GM12874 (cell line): ENCODE data around the gene TMEM255A.

Experiments
- CTCF ChIP-seq: IDR thresholded peaks from 2 replicates; pipeline ENCODE4 v1.5.1; 2011; ENCODE audit warnings: low read depth, mild to moderate bottlenecking, control low read depth, low read length, moderate library complexity; ENCODE audit not compliant: insufficient read depth

Gene TMEM255A

DNA sequence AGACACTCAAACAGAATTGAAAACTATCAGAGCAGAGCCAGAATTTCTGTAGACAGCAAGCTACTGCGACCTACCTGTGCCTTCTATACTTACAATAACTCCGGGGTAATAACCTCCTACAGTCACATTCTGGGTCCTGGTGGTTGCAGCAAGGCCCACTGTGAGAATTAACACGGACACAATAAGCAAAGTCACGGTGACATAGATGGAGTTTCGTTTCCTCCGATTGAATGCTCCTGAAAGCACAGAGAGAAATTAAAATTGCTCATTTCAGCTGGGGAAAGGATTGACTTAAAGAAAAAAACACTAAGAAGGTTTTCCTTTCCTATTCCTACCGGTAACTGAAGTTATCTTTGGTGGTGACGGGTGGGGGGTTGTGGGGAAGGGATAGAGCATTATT is 7.0 kb downstream of the TMEM255A start:
- no peak for TF ChIP-seq CTCF

GRCh38 chrX:120302434-120302833 is 8.8 kb downstream of the TMEM255A start:
- no peak for TF ChIP-seq CTCF

GRCh38 chrX:120301960-120302359 is 9.3 kb downstream of the TMEM255A start:
- no peak for TF ChIP-seq CTCF

GRCh38 chrX:120301497-120301896 is 9.8 kb downstream of the TMEM255A start:
- TF ChIP-seq CTCF, result no peak

GRCh38 chrX:120299928-120300327 is 11.3 kb downstream of the TMEM255A start:
- TF ChIP-seq CTCF, result no peak

DNA sequence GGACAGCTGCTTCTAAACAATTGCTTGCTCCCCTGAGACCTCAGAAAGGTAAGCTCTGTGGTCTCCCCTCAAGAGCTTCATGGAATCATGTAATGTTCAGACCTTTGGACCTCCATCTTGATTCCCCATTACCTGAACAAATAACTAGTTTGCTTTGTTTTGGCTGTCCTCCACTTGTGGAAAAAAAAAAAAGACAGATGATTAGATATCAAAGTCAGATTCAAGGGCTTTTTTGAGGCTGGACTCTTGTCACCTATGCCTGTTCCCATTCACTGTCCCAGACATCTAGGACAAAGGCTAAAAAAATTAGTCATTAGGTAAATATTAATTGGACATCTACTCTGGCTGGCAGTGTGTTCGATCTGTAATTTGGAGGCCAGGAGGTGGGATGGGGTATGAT is 13.3 kb downstream of the TMEM255A start:
- TF ChIP-seq CTCF, result no peak

DNA sequence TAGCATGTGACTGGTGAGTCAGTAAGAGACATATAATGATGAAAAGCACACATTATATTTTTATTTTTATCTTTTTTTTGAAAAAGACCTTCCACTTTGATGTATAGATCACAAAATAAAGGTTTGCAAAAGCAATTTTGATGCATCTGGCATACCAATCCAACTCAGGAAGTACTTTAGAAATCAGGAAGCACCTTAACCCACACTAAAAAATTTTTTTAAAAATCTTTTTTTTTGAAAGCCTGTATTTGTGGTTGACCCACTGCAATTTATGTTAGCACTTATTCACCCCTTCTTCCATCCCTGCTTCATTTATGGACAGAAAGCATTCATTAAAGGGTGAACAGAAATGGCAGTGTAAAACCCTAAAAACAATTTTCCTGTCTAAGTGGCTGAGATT is 16.6 kb downstream of the TMEM255A start:
- TF ChIP-seq CTCF, result no peak

DNA sequence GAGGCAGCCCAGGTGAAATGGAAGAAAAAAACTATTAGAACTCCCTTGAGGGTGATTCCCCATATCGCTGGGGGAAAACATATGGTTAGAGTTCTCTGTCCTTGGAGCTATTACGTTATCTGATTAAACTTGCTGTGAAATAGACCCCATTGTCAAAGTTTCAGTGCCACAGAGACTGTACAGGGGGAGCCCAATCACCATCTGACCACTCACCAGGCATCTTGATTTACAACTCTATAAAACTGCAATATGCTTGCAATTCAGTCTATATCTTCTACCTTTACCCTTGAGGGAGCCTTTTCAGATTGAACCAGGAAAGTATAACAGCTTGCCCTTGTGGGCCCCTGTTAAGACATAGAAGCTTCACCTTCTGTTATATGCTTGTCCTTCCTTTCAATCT is 18.2 kb downstream of the TMEM255A start:
- TF ChIP-seq CTCF, result no peak
